GM20431 (cell line): Measurements from ENCODE around the gene NECTIN1.

Experiments used
- in situ Hi-C: fragments of 300-500 bp; cut with MseI, MboI; formaldehyde crosslinking; loops from one replicate; pipeline ENCODE4 v1.15.0; 2020; ENCODE audit warnings: low sequenced_read_pairs; ENCODE audit not compliant: unreplicated experiment

Gene NECTIN1

DNA sequence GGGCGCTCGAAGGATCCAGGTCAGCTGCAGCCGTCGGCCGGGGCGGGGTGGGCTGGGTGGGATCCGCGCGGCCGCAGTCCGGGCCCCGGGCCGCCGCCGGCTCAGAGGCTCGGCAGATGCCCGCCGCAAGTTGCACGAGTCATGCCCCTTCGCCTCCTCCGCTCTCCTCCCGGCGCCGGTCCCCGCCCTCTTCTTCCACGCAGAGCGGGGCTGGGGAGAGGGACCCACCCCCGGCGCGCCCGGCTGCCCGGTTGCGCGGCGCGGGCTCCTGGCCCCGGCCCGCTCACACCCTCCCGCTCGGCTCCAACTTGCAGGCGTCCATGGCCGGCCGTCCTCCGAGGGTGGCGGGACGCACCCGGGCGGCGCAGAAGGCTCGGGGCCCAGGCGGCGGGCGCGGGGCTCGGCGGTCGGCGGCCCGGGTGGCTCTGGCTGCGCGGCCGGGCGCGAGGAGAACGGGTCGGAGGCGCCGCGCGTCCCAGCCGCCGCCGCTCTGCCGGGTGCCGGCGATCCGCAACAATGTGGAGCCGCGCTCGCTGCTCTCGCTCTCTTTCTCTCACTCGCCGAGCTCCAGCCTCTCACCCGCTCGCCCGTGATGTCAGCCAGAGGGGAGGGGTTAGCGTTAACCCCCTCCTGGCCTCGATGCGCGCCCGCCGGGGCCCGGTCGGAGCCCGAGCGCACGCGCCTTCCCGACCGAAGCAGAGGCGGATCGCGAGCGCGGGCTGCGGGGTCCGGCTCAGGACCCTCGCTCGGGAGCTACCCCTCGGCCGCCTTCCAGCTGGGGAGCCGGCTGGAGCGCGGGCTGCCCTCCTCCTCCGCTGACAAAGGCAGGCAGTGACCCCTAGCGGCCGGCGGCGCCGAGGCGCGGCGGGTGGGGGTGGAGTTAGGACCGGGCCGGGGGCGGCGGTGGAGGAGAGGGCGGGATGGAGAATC is at the start of gene NECTIN1:
NECTIN1 (minus strand) TSS at position 550 of the 930 bp plus-strand sequence. CDS start 647 bp downstream, outside the sequence.
- in situ Hi-C loops, result no loop called here

- in situ Hi-C loops, result no loop called here
These were observed 49.6 kb upstream of the NECTIN1 start for GRCh38 chr11:119778391-119779194.

DNA sequence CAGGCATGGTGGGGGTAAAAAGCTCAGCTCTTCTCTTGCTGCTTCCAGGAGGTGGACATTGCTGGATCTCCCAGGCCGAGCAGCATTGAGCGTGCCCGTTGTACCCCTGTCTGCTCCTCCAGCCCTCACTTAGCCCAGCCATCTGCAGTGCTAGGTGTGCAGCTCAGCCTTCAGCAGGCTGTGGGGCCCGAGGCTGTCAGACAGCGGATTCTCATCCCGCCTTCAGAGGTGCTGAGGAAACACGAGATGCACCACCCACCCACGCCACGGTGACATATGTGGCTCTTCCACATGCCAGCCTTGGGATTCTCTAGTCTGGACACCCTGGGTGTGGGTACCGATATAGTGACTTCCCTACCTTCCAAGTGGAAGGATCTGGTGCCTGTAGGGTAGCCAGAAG is 48.9 kb upstream of the NECTIN1 start:
- in situ Hi-C loops, result no loop called here

GRCh38 chr11:119776651-119777050 is 47.7 kb upstream of the NECTIN1 start:
- in situ Hi-C loops, result no loop called here

DNA sequence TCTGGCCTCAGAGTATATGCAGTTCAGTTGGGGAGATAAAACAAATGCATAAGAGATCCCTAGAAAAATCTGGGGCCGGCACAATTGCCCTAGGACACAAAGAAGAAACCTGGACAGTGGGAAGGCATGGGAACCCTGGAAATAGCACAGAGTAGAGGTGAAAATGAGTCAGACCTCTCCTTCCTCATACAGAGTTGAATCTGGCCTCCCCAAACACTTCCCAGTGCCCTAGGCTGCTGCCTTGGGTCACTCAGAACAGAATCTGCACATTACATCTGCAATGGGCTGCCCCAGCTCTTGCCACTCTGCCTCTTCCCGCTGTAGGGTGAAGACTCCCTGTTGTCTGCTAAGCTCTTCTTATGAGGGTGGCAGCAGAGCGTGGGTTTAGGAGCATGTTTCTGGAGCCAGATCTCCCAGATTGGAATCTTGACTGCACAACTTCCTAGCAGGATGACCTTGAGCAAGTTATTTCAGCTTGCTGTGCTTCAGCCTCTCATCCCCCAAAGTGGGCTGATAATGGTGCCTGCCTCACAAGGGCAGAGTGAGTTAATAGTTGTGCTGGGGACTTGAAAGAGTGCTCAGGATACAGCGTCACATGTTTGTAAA is 47.1 kb upstream of the NECTIN1 start:
- in situ Hi-C loops, result no loop called here

- in situ Hi-C loops, result no loop called here
These were observed 45.3 kb upstream of the NECTIN1 start for GRCh38 chr11:119774172-119774763.

GRCh38 chr11:119772641-119773415 is 43.8 kb upstream of the NECTIN1 start:
- in situ Hi-C loops, result no loop called here

- in situ Hi-C loops, result no loop called here
These were observed 43.1 kb upstream of the NECTIN1 start for GRCh38 chr11:119772076-119772475.

DNA sequence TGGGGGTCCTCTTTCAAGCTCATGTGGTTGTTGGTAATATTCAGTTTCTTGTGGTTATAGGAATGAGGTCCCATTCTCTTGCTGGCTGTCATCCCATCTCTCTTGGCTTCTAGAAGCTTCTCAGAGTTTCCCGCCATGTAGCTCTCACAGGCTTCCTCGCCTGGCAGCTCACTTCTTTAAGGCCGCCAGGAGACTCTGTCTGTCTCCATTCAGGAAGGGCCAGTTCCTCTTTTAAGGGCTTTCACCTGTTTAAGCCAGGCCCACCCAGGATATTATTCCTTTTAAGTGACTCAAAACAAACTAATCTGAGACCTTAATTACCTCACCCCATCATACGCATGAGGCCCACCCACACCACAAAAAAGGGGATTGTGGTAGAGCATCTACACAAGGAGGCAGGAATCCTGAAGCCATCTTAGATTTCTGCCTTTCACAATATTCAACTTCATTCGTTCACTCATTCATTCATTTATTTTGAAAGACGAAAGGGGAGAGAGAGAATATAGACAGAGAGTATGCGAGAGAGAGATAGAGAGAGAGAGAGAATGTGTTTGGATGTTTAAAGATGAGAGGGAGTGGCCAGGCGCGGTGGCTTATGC is 42.3 kb upstream of the NECTIN1 start:
- in situ Hi-C loops, result no loop called here

- in situ Hi-C loops, result no loop called here
These were observed 36.6 kb upstream of the NECTIN1 start for GRCh38 chr11:119765628-119766027.

GRCh38 chr11:119764108-119764868 is 35.3 kb upstream of the NECTIN1 start:
- in situ Hi-C loops, result no loop called here

GRCh38 chr11:119763071-119763728 is 34.2 kb upstream of the NECTIN1 start:
- in situ Hi-C loops, result no loop called here

- in situ Hi-C loops, result no loop called here
These were observed 30.9 kb upstream of the NECTIN1 start for GRCh38 chr11:119759747-119760412.

GRCh38 chr11:119759324-119759723 is 30.3 kb upstream of the NECTIN1 start:
- in situ Hi-C loops, result no loop called here

DNA sequence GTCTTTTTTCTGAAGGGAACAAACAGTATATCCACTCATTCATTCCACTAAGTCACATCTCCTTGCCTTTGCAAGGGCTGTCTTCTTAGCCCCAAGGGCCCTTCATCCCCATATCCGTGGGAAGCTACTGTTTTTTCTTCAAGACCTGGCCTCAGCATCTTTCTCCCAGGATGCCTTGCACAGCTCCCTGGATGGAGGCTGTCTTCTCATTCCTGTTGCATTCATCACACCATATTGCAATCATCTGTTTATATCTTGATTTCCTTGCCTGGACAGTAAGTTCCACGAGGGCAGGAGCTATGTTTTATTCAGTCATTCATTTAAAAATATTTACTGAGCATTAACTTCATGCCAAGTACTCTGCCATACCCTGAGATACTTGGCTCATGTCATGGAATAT is 29.3 kb upstream of the NECTIN1 start:
- in situ Hi-C loops, result no loop called here

DNA sequence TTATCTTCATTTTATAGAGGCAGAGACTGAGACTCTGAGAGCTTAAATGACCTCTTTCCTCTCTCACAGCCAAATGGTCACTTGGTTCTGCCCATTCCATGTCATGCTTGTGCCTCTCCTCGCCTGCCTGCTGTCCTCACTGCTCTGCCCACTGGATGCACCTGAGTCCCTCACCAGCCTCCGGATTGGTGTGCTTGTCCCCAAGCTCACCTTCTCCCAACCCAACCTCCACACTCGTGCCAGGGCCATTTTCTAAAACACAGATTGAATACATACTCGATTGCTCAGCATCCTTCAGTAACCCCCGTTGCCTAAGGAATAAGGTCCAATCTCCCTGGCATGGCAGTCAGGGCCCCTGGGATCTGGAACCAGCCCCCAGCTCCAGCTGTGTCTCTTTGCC is 28.4 kb upstream of the NECTIN1 start:
- in situ Hi-C loops, result no loop called here

DNA sequence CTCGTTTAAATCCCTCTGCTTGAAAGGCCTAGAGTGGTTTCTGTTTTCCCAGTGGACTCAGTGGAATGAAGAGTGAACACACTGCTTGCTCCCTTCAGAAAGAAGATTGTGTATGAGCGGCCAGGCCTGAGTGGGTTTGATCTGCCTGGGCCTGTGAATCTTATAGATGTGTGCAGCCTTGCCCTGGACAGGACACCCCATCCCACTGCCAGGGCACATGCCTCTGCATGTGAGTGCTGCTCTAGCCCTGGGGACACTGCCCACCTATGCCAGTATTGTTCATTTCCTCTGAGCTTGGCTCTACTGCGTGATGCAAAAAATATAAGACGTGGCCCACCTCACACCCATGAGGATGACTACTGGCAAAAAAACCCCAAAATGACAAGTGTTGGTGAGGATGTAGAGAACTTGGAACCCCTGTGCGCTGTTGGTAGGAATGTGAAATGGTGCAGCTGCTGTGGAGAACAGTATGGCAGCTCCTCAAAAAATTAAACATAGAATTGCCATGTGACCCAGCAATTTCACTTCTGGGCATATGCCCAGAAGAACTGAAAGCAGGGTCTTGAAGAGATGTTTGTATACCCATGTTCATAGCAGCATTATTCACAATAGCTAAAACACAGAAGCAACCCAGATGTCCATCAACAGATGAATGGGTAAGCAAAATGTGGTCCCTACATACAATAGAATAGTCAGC is 27.3 kb upstream of the NECTIN1 start:
- in situ Hi-C loops, result no loop called here
